Neural cell (in vitro differentiated cells): ENCODE results near the gene UNC5A.

Experiments used
- CTCF ChIP-seq: fragments of 450-650 bp; IDR thresholded peaks from 2 replicates; pipeline ENCODE4 v1.5.1; 2014; ENCODE audit warnings: antibody characterized with exemption, mild to moderate bottlenecking, moderate library complexity; ENCODE audit not compliant: poor library complexity, severe bottlenecking
- EP300 ChIP-seq: fragments of 450-650 bp; conservative IDR thresholded peaks from 2 replicates; pipeline ENCODE4 v1.6.1; 2014; ENCODE audit warnings: antibody characterized with exemption, mild to moderate bottlenecking, moderate library complexity; ENCODE audit not compliant: poor library complexity, severe bottlenecking
- POLR2AphosphoS5 ChIP-seq: IDR thresholded peaks from 2 replicates; pipeline ENCODE4 v1.6.1; 2012
- REST ChIP-seq: IDR thresholded peaks from 2 replicates; pipeline ENCODE4 v1.6.1; 2012; ENCODE audit warnings: borderline replicate concordance

- TF ChIP-seq POLR2AphosphoS5 (no peak), CTCF (no peak), REST (no peak), EP300 (no peak)
Measured at GRCh38 chr5:176765687-176766086, 44.7 kb upstream of the UNC5A start.
